Astrocyte (in vitro differentiated cells and primary cell): Measurements from ENCODE around the gene CTRB2. TPM values are rescaled to one million over a fixed set of nuclear protein-coding genes. Genes with fewer than 3 reads are reported as not detected.

Experiments used
- DNase-seq: peaks from one replicate; pipeline ENCODE4 v3.0.0-alpha.2; 2010; ENCODE audit warnings: low read depth
- FAIRE-seq: peaks from 2 replicates; lab custom pipeline; 2011; peaks lifted over from hg19 to GRCh38; lab: Jason Lieb, UNC
- H2AFZ ChIP-seq: 2 replicates; pipeline ENCODE4 v1.6.0; 2012; ENCODE audit warnings: low read depth, low read length, inconsistent platforms
- H3K27ac ChIP-seq: 2 replicates; pipeline ENCODE4 v1.5.1; 2011; ENCODE audit warnings: low read depth, low read length, inconsistent platforms
- H3K27me3 ChIP-seq: 2 replicates; pipeline ENCODE4 v1.6.0; 2011; ENCODE audit warnings: low read length, inconsistent platforms; ENCODE audit not compliant: insufficient read depth
- H3K36me3 ChIP-seq: 2 replicates; pipeline ENCODE4 v1.5.1; 2011; ENCODE audit warnings: low read length, inconsistent platforms; ENCODE audit not compliant: insufficient read depth
- H3K4me1 ChIP-seq: 2 replicates; pipeline ENCODE4 v1.5.1; 2011; ENCODE audit warnings: low read length, inconsistent platforms; ENCODE audit not compliant: insufficient read depth
- H3K4me2 ChIP-seq: 2 replicates; pipeline ENCODE4 v1.6.0; 2012; ENCODE audit warnings: low read length, inconsistent platforms
- H3K4me3 ChIP-seq: 2 replicates; pipeline ENCODE4 v1.5.1; 2011; ENCODE audit warnings: low read depth, mild to moderate bottlenecking, low read length, inconsistent platforms; ENCODE audit not compliant: insufficient read depth
- H3K79me2 ChIP-seq: 2 replicates; pipeline ENCODE4 v1.6.0; 2012; ENCODE audit warnings: mild to moderate bottlenecking, low read length, inconsistent platforms; ENCODE audit not compliant: insufficient read depth
- H3K9ac ChIP-seq: 2 replicates; pipeline ENCODE4 v1.6.0; 2012; ENCODE audit warnings: mild to moderate bottlenecking, low read length, inconsistent platforms
- H3K9me3 ChIP-seq: 2 replicates; pipeline ENCODE4 v1.5.1; 2012; ENCODE audit warnings: low read depth, mild to moderate bottlenecking, low read length, inconsistent platforms; ENCODE audit not compliant: insufficient read depth
- H4K20me1 ChIP-seq: 2 replicates; pipeline ENCODE4 v1.6.0; 2012; ENCODE audit warnings: low read length, inconsistent platforms; ENCODE audit not compliant: insufficient read depth
- H3K27ac Mint-ChIP-seq: one replicate; pipeline ENCODE4 v1.8.0; 2021; ENCODE audit warnings: mild to moderate bottlenecking, mixed read lengths; ENCODE audit not compliant: unreplicated experiment
- H3K27me3 Mint-ChIP-seq: one replicate; pipeline ENCODE4 v1.8.0; 2021; ENCODE audit warnings: low read depth, mixed read lengths; ENCODE audit not compliant: unreplicated experiment
- H3K36me3 Mint-ChIP-seq: one replicate; pipeline ENCODE4 v1.8.0; 2021; ENCODE audit warnings: low read depth, mixed read lengths; ENCODE audit not compliant: unreplicated experiment
- H3K4me1 Mint-ChIP-seq: one replicate; pipeline ENCODE4 v1.8.0; 2021; ENCODE audit warnings: low read depth, mixed read lengths; ENCODE audit not compliant: unreplicated experiment
- H3K4me3 Mint-ChIP-seq: one replicate; pipeline ENCODE4 v1.8.0; 2021; ENCODE audit warnings: mild to moderate bottlenecking, moderate library complexity, mixed read lengths; ENCODE audit not compliant: unreplicated experiment
- H3K9me3 Mint-ChIP-seq: one replicate; pipeline ENCODE4 v1.8.0; 2021; ENCODE audit warnings: mild to moderate bottlenecking, mixed read lengths; ENCODE audit not compliant: unreplicated experiment
- CTCF ChIP-seq: IDR thresholded peaks from 2 replicates; pipeline ENCODE4 v1.5.1; 2011; ENCODE audit warnings: low read depth, mild to moderate bottlenecking, inconsistent platforms, low read length, moderate library complexity; ENCODE audit not compliant: insufficient read depth
- EZH2 ChIP-seq: IDR thresholded peaks from 2 replicates; pipeline ENCODE4 v1.6.1; 2012; ENCODE audit warnings: mild to moderate bottlenecking, low read length, inconsistent platforms; ENCODE audit not compliant: insufficient read depth
- total RNA-seq: library from RNA; stranded (reverse); gene quantifications from 2 replicates; pipeline ENCODE4 v1.2.1, GENCODE V29; 2021

CTRB2 gene
- total RNA-seq, 1 donor from 2014 or later: 0.43 TPM

- Mint-ChIP-seq H3K27ac (no peak overlapping the region), H3K27me3 (peaks cover 26% of the 10 kb centered on the region), H3K4me3 (no peak overlapping the region), H3K4me1 (no peaks in the 10 kb centered on the region), H3K36me3 (peaks cover 5% of the 10 kb centered on the region), H3K9me3 (peaks cover 34% of the 10 kb centered on the region)
- Histone ChIP-seq H4K20me1 (no peaks in the 10 kb centered on the region), H3K9me3 (no peaks in the 10 kb centered on the region), H3K4me1 (no peaks in the 10 kb centered on the region), H3K79me2 (no peaks in the 10 kb centered on the region), H3K4me2 (no peak overlapping the region), H3K4me3 (no peak overlapping the region), H3K27me3 (no peaks in the 10 kb centered on the region), H2AFZ (no peak overlapping the region), H3K9ac (no peak overlapping the region), H3K27ac (no peak overlapping the region), H3K36me3 (no peaks in the 10 kb centered on the region)
- DNase-seq: no peak
- TF ChIP-seq CTCF (no peak), EZH2 (no peak)
- FAIRE-seq: no peak
Measured at GRCh38 chr16:75188832-75189477, 18.0 kb downstream of the CTRB2 start.

- Histone ChIP-seq H3K27me3 (no peaks in the 10 kb centered on the region), H3K79me2 (no peaks in the 10 kb centered on the region), H3K4me1 (no peaks in the 10 kb centered on the region), H3K4me2 (no peak overlapping the region), H2AFZ (no peak overlapping the region), H3K36me3 (no peaks in the 10 kb centered on the region), H3K9ac (no peak overlapping the region), H3K9me3 (peaks cover 5% of the 10 kb centered on the region), H4K20me1 (no peaks in the 10 kb centered on the region), H3K4me3 (no peak overlapping the region), H3K27ac (no peak overlapping the region)
- Mint-ChIP-seq H3K4me3 (no peak overlapping the region), H3K27ac (no peak overlapping the region), H3K36me3 (peaks cover 2% of the 10 kb centered on the region), H3K27me3 (peaks cover 8% of the 10 kb centered on the region), H3K9me3 (peaks cover 49% of the 10 kb centered on the region), H3K4me1 (no peaks in the 10 kb centered on the region)
- no peak for FAIRE-seq
- DNase-seq: no peak
- TF ChIP-seq EZH2 (no peak), CTCF (no peak)
Measured at GRCh38 chr16:75181630-75182029, 25.3 kb downstream of the CTRB2 start.

- Mint-ChIP-seq H3K4me1 (no peaks in the 10 kb centered on the region), H3K27me3 (peaks cover 4% of the 10 kb centered on the region), H3K27ac (no peak overlapping the region), H3K4me3 (no peak overlapping the region), H3K36me3 (peaks cover 4% of the 10 kb centered on the region), H3K9me3 (peaks cover 51% of the 10 kb centered on the region)
- no peaks in the 10 kb centered on the region for H3K4me1 ChIP-seq
- FAIRE-seq (no peak), DNase-seq (no peak)
- H3K4me2 ChIP-seq: no peak overlapping the region
- H4K20me1 ChIP-seq: no peaks in the 10 kb centered on the region
- H3K9ac ChIP-seq: no peak overlapping the region
- H2AFZ ChIP-seq: no peak overlapping the region
- H3K36me3 ChIP-seq: no peaks in the 10 kb centered on the region
- H3K9me3 ChIP-seq: peaks cover 16% of the 10 kb centered on the region
- H3K27me3 ChIP-seq: no peaks in the 10 kb centered on the region
- TF ChIP-seq CTCF (no peak), EZH2 (no peak)
- H3K79me2 ChIP-seq: no peaks in the 10 kb centered on the region
- no peak overlapping the region for H3K4me3 ChIP-seq
- H3K27ac ChIP-seq: no peak overlapping the region
Measured at GRCh38 chr16:75179208-75179607, 27.8 kb downstream of the CTRB2 start.
